Loucy (cell line): Measurements from ENCODE around the gene COL6A2.

Experiments used
- H2AFZ ChIP-seq: fragments of 200-600 bp; sonication (generic); 2 replicates; pipeline ENCODE4 v1.6.0; 2016; ENCODE audit warnings: antibody characterized with exemption, mild to moderate bottlenecking, low read length, moderate library complexity
- H3F3A ChIP-seq: fragments of 200-600 bp; 2 replicates; pipeline ENCODE4 v1.6.0; 2016; ENCODE audit warnings: antibody characterized with exemption, low read depth, mild to moderate bottlenecking
- H3K27me3 ChIP-seq: fragments of 200-600 bp; sonication (generic); 2 replicates; pipeline ENCODE4 v1.6.1; 2014; ENCODE audit warnings: low read length, mild to moderate bottlenecking; ENCODE audit not compliant: insufficient read depth, poor library complexity, severe bottlenecking
- H3K36me3 ChIP-seq: fragments of 200-600 bp; sonication (generic); 2 replicates; pipeline ENCODE4 v1.6.1; 2016; ENCODE audit warnings: low read length; ENCODE audit not compliant: insufficient read depth
- H3K4me1 ChIP-seq: fragments of 200-600 bp; sonication (generic); 2 replicates; pipeline ENCODE4 v1.5.1; 2014; ENCODE audit warnings: low read length, mild to moderate bottlenecking; ENCODE audit not compliant: insufficient read depth, poor library complexity, severe bottlenecking
- H3K4me2 ChIP-seq: fragments of 200-600 bp; sonication (generic); 2 replicates; pipeline ENCODE4 v1.6.0; 2014; ENCODE audit warnings: antibody characterized with exemption, low read length, low read depth, mild to moderate bottlenecking; ENCODE audit not compliant: poor library complexity, severe bottlenecking
- H3K4me3 ChIP-seq: fragments of 200-600 bp; sonication (generic); 2 replicates; pipeline ENCODE4 v1.5.1; 2014; ENCODE audit warnings: low read length, mild to moderate bottlenecking, mixed read lengths; ENCODE audit not compliant: poor library complexity, severe bottlenecking
- H3K79me2 ChIP-seq: fragments of 200-600 bp; sonication (generic); 2 replicates; pipeline ENCODE4 v1.6.1; 2014; ENCODE audit warnings: low read length; ENCODE audit not compliant: insufficient read depth
- H3K9ac ChIP-seq: fragments of 200-600 bp; sonication (generic); 2 replicates; pipeline ENCODE4 v1.6.0; 2014; ENCODE audit warnings: mild to moderate bottlenecking, low read depth, low read length, moderate library complexity; ENCODE audit not compliant: poor library complexity, severe bottlenecking
- H3K9me2 ChIP-seq: fragments of 200-600 bp; sonication (generic); replicated peaks from 2 replicates; pipeline ENCODE4 v1.6.1; 2016; ENCODE audit warnings: low read depth, low read length, mixed read lengths
- H3K9me3 ChIP-seq: fragments of 200-600 bp; sonication (generic); 2 replicates; pipeline ENCODE4 v1.6.1; 2014; ENCODE audit warnings: mild to moderate bottlenecking, antibody characterized with exemption, low read length, low read depth; ENCODE audit not compliant: insufficient read depth
- H4K20me1 ChIP-seq: fragments of 200-600 bp; sonication (generic); 2 replicates; pipeline ENCODE4 v1.6.0; 2014; ENCODE audit warnings: antibody characterized with exemption, low read length, mild to moderate bottlenecking; ENCODE audit not compliant: insufficient read depth, poor library complexity, severe bottlenecking
- EZH2phosphoT487 ChIP-seq: fragments of 200-600 bp; IDR thresholded peaks from 2 replicates; pipeline ENCODE4 v1.6.1; 2018; ENCODE audit warnings: antibody characterized with exemption, mild to moderate bottlenecking, moderate library complexity, borderline replicate concordance
- TF ChIP-seq, protein P1 (sequence below): fragments of 200-600 bp; sonication (generic); conservative IDR thresholded peaks from 2 replicates; pipeline ENCODE4 v1.5.1; 2014; ENCODE audit warnings: mild to moderate bottlenecking, antibody characterized with exemption, low read length

The COL6A2 gene

DNA sequence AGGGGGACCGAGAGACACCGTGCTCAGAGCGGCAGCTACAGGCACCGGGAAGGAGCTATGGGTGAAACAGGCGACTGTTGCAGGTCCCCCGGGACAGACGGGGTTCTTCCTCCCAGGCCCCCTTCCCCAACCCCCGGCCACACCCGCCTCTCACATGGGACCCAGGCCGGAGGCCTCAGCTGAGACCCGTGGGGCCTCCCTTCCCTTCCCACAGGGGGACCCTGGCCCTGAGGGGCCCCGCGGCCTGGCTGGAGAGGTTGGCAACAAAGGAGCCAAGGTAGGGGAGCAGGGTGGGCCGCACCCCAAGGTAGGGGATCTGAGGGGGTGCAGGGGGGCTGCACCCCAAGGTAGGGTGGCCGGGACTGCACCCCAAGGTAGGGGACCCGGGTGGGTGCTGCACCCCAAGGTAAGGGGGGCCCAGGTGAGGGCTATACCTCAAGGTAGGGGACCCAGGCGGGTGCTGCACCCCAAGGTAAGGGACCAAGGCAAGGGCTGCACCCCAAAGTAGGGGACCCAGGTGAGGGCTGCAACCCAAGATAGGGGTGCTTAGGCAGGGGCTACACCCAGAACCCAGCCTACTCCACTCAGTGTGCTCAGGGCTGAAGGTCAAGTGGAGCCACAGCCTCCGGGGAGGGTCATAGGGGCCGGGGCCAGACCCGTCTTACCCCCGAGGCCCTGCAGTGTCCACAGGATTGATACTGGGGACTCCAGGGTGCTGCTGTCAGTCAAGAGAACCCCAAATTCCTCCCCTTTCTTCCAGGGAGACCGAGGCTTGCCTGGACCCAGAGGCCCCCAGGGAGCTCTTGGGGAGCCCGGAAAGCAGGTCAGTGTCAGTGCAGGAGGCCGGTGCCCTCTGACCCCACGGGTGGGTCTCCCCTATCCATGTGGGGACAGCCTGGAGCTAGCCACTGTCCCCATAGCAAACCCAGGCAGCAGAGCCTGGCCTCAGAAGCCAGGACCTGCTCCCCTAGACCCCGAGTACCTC is 22.7 kb downstream of the COL6A2 start:
- Histone ChIP-seq H3K4me3 (no peak overlapping the region), H3K9me2 (no peaks in the 10 kb centered on the region), H3K9ac (no peak overlapping the region), H3K79me2 (no peaks in the 10 kb centered on the region), H4K20me1 (no peaks in the 10 kb centered on the region), H3K9me3 (peaks cover 19% of the 10 kb centered on the region; the same call in 1 of the 2 replicates), H3K4me2 (no peak overlapping the region), H3F3A (no peaks in the 10 kb centered on the region), H3K4me1 (no peaks in the 10 kb centered on the region), H3K27me3 (no peaks in the 10 kb centered on the region), H3K36me3 (no peaks in the 10 kb centered on the region), H2AFZ (no peak overlapping the region)
- no peak for TF ChIP-seq EZH2phosphoT487

DNA sequence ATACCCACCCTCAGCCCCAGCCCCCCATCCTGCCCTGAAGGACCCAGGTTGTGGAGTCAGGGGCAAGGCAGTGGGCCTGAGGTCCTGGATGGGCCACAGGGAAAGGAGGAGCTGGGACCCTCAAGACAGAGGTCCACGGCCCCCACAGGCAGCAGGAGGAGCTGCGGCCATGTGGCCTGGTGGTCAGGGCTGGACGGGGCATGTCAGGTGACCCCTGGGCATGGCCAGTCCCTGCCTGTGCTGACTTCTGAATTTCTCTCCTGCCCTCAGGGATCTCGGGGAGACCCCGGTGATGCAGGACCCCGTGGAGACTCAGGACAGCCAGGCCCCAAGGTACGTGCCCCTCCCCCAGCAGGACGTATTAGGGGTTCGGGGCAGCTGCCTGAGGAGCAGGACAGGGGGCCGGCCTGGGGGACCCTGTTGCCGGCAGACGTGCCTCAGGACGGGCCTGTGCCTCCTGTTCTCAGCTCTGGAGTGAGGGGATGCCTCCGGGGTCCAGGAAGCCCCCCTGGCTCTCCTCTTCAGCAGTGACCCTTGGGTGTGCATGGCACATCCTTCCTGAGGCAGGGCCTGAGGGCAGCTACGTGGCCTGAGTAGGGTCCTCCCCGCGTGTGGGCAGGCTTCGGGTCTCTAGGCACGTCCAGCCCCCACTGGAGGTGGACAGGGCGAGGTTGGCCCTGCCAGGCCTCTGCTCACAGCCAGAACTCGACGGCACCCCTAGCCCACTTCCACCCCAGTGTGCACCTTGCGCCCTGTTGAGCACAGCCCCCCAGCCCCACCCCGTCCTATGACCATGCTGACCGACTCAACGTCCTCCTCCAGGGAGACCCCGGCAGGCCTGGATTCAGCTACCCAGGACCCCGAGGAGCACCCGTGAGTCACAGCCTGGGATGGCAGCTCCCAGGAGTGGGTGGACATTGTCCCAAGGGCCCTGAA is 23.6 kb downstream of the COL6A2 start:
- Histone ChIP-seq H3K4me3 (no peak overlapping the region), H2AFZ (no peak overlapping the region), H3K4me2 (no peak overlapping the region), H3K4me1 (no peaks in the 10 kb centered on the region), H3K9me2 (no peaks in the 10 kb centered on the region), H3K9me3 (peaks cover 11% of the 10 kb centered on the region; the same call in 1 of the 2 replicates), H3K9ac (no peak overlapping the region), H3K79me2 (no peaks in the 10 kb centered on the region), H3K27me3 (no peaks in the 10 kb centered on the region), H3K36me3 (no peaks in the 10 kb centered on the region), H3F3A (no peaks in the 10 kb centered on the region), H4K20me1 (no peaks in the 10 kb centered on the region)
- TF ChIP-seq, protein P1, sequence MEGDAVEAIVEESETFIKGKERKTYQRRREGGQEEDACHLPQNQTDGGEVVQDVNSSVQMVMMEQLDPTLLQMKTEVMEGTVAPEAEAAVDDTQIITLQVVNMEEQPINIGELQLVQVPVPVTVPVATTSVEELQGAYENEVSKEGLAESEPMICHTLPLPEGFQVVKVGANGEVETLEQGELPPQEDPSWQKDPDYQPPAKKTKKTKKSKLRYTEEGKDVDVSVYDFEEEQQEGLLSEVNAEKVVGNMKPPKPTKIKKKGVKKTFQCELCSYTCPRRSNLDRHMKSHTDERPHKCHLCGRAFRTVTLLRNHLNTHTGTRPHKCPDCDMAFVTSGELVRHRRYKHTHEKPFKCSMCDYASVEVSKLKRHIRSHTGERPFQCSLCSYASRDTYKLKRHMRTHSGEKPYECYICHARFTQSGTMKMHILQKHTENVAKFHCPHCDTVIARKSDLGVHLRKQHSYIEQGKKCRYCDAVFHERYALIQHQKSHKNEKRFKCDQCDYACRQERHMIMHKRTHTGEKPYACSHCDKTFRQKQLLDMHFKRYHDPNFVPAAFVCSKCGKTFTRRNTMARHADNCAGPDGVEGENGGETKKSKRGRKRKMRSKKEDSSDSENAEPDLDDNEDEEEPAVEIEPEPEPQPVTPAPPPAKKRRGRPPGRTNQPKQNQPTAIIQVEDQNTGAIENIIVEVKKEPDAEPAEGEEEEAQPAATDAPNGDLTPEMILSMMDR: no peak
- no peak for TF ChIP-seq EZH2phosphoT487

DNA sequence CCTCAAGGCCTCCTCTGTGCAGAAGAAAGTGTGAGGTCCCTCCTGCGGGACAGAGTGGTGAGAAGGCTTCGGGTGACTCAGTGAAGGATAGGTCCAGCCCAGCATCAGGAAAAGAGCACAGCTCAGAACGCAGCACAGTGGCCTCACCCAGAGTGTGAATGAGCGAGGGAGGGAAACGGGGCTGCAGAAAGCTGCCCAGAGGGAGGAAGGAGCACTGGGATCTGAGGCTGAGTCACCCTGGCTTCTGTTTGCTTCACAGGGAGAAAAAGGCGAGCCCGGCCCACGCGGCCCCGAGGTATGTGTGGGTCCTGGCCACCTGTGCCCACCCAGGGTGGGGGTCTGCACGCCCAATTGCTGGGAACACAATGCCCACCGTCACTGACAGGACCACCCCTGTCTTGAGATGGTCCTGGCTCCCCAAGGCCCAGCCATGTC is 24.3 kb downstream of the COL6A2 start:
- Histone ChIP-seq H3K4me1 (no peaks in the 10 kb centered on the region), H3F3A (no peaks in the 10 kb centered on the region), H3K36me3 (no peaks in the 10 kb centered on the region), H3K27me3 (no peaks in the 10 kb centered on the region), H2AFZ (no peak overlapping the region), H3K9me3 (peaks cover 11% of the 10 kb centered on the region; the same call in 1 of the 2 replicates), H3K9me2 (no peaks in the 10 kb centered on the region), H3K79me2 (no peaks in the 10 kb centered on the region), H3K4me3 (no peak overlapping the region), H4K20me1 (no peaks in the 10 kb centered on the region), H3K9ac (no peak overlapping the region), H3K4me2 (no peak overlapping the region)
- TF ChIP-seq EZH2phosphoT487: no peak
- TF ChIP-seq, protein P1: no peak
